Measurements from ENCODE around the gene ZNF331.

- TF ChIP-seq, protein P1, sequence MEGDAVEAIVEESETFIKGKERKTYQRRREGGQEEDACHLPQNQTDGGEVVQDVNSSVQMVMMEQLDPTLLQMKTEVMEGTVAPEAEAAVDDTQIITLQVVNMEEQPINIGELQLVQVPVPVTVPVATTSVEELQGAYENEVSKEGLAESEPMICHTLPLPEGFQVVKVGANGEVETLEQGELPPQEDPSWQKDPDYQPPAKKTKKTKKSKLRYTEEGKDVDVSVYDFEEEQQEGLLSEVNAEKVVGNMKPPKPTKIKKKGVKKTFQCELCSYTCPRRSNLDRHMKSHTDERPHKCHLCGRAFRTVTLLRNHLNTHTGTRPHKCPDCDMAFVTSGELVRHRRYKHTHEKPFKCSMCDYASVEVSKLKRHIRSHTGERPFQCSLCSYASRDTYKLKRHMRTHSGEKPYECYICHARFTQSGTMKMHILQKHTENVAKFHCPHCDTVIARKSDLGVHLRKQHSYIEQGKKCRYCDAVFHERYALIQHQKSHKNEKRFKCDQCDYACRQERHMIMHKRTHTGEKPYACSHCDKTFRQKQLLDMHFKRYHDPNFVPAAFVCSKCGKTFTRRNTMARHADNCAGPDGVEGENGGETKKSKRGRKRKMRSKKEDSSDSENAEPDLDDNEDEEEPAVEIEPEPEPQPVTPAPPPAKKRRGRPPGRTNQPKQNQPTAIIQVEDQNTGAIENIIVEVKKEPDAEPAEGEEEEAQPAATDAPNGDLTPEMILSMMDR (IDR thresholded peaks at IDR 0.05) = no peak
- TF ChIP-seq POLR2A (IDR thresholded peaks at IDR 0.05) = no peak
Measured at GRCh38 chr19:53518121-53518520, 19.8 kb upstream of the ZNF331 start.
